Measurements from ENCODE around the gene TMEM145.

GRCh38 chr19:42274065-42274682, 38.9 kb upstream of the TMEM145 start:
- TF ChIP-seq CTCF (IDR thresholded peaks at IDR 0.05; ENCODE audit: low read length): no peak
- TF ChIP-seq EZH2phosphoT487 (IDR thresholded peaks at IDR 0.05; ENCODE audit: low read length): no peak
- no peak for TF ChIP-seq EZH2 (optimal IDR thresholded peaks at IDR 0.05; ENCODE audit: low read depth, low read length)

Data from MM.1S (cell line).